Activated naive CD8-positive, alpha-beta T cell (primary cell): ENCODE results near the gene MPI.

Experiments
- H3K27ac Mint-ChIP-seq: one replicate; pipeline ENCODE4 v1.8.0; 2021; ENCODE audit warnings: mixed read lengths
- H3K27me3 Mint-ChIP-seq: one replicate; pipeline ENCODE4 v1.8.0; 2021; ENCODE audit warnings: mixed read lengths
- H3K36me3 Mint-ChIP-seq: one replicate; pipeline ENCODE4 v1.8.0; 2021; ENCODE audit warnings: mixed read lengths
- H3K4me1 Mint-ChIP-seq: one replicate; pipeline ENCODE4 v1.8.0; 2021; ENCODE audit warnings: low read depth, mixed read lengths
- H3K4me3 Mint-ChIP-seq: one replicate; pipeline ENCODE4 v1.8.0; 2021; ENCODE audit warnings: mild to moderate bottlenecking, mixed read lengths
- H3K9me3 Mint-ChIP-seq: one replicate; pipeline ENCODE4 v1.8.0; 2021; ENCODE audit warnings: low read depth, mixed read lengths

MPI gene

DNA sequence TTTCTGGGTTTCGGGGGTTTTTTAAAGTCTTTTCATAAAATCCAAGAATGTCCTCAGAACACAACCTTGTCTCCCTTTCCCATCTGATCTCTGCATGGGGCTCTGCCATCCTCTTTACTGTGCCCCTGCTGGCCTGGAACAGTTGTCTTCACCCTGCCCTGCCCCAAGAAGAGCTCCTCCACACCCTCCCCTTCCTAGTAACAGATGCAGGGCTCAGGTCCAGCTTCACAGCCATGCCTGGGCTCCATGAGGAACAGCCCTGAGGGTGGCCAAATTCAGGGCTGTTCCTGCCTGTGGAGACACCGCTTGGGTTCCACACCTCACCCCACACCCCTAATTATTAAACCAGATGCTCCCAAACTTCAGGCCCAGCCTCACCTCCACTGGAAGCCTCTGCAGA, 34.0 kb upstream of the MPI start:
- H3K36me3 Mint-ChIP-seq = no peaks in the 10 kb centered on the region
- H3K27me3 Mint-ChIP-seq = no peaks in the 10 kb centered on the region
- H3K9me3 Mint-ChIP-seq = no peaks in the 10 kb centered on the region
- H3K27ac Mint-ChIP-seq = peak overlapping the region; percentile 58
- peaks cover 30% of the 10 kb centered on the region for H3K4me1 Mint-ChIP-seq
- H3K4me3 Mint-ChIP-seq = no peak overlapping the region

DNA sequence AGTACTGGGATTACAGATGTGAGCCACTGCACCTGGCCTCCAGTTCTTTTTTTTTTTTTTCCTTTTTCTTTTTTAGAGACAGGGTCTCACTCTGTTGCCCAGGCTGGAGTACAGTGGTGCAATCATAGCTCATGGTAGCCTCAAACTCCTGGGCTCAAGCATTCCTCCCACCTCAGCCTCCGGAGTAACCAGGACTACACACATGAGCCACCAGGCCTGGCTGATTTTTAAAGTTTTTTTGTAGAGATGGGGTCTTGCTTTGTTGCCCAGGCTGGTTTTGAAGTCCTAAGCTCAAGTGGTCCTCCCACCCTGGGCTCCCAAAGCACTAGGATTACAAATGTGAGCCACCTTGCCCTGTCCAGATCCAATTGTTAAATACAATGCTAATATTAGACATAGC, 33.3 kb upstream of the MPI start:
- H3K27me3 Mint-ChIP-seq = no peaks in the 10 kb centered on the region
- no peaks in the 10 kb centered on the region for H3K9me3 Mint-ChIP-seq
- H3K4me3 Mint-ChIP-seq = no peak overlapping the region
- no peaks in the 10 kb centered on the region for H3K36me3 Mint-ChIP-seq
- H3K4me1 Mint-ChIP-seq = peaks cover 34% of the 10 kb centered on the region
- H3K27ac Mint-ChIP-seq = peak overlapping the region; percentile 54

DNA sequence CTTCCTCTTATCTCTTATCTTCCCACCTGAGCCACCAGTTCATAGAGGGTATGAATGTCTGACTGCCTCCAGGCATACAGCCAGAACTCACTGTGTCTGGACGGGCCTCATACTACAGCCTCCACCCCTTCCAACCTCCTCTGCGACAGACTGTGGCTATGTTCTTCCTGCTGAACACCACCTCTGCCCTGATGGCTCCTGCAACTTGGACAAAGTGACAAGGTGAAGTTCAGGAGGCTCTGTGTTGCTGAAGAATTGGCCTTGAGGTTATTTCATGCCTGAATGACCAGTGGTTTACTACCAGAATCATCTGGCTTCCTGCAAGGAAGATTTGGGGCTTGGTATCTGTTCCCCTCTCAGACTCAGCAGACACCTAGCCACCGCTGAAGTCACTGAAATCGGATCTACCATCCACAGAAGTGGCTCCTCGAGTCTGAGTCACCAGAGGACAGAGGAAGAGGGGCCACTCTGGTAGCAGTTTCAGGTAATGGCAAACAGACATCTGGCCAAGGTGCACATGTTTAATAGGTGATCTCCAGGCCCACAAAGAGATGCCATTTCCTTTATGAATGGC, 32.7 kb upstream of the MPI start:
- Mint-ChIP-seq H3K4me1 (peaks cover 34% of the 10 kb centered on the region), H3K4me3 (no peak overlapping the region)

DNA sequence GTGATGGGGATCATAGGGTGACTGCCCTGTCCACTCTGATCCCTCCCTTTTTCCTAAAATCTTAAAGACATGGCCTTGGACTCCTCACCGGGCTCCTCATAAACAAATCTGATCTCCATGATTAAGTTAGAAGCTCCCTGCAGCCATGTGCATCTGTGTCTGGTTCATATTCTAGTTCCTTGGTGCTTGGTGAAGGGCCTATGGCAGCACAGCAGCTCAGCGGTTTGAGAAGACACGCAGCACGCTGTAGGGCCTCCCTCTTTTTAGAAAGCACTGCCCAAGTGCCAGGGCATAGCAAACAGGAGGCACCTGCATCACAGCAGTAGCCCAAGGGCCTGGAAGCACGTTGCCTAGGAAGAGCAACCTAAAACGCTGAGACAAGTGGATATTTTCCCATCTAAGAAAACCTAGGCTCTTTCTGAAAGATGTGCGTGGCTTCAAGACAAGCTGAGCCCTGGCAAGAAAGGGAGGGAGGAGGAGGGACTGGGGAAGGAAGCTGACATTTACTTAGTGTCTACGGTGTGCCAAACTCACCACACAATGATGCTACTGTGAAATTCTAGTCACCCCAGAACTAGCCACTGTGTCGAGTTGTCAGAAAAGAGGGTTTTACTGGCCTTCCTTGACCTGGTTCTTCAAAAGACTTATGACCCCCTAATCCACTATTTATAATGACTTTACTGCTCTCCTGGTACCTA, 32.0 kb upstream of the MPI start:
- Mint-ChIP-seq H3K36me3 (no peaks in the 10 kb centered on the region), H3K4me1 (peaks cover 36% of the 10 kb centered on the region), H3K27me3 (no peaks in the 10 kb centered on the region), H3K4me3 (no peak overlapping the region), H3K9me3 (no peaks in the 10 kb centered on the region), H3K27ac (peak overlapping the region; percentile 92)

More for the DNA sequence above, 32.7 kb upstream of the MPI start:
- no peaks in the 10 kb centered on the region for H3K36me3 Mint-ChIP-seq
- no peaks in the 10 kb centered on the region for H3K9me3 Mint-ChIP-seq
- no peaks in the 10 kb centered on the region for H3K27me3 Mint-ChIP-seq
- peak overlapping the region; percentile 92 for H3K27ac Mint-ChIP-seq

DNA sequence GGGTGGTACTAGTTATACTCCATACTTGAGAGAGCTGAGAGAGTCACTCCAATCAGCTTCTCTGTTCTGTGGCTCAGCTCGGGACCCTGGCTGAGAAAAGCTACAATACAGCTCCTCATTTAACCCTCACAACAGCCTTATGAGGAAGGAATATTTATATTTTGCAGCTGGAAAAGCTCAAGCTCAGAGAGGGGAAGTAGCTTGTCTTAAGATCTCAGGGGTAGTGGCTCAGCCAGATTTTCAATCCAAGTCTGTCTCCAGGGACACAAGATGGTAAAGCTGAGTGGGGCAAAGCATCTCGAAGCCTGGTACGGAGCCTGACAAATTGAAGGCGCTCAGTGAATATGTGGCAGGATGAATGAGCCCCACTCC, 31.5 kb upstream of the MPI start:
- Mint-ChIP-seq H3K27ac (peak overlapping the region; percentile 92), H3K4me3 (no peak overlapping the region), H3K4me1 (peaks cover 36% of the 10 kb centered on the region), H3K27me3 (no peaks in the 10 kb centered on the region), H3K36me3 (no peaks in the 10 kb centered on the region), H3K9me3 (no peaks in the 10 kb centered on the region)

DNA sequence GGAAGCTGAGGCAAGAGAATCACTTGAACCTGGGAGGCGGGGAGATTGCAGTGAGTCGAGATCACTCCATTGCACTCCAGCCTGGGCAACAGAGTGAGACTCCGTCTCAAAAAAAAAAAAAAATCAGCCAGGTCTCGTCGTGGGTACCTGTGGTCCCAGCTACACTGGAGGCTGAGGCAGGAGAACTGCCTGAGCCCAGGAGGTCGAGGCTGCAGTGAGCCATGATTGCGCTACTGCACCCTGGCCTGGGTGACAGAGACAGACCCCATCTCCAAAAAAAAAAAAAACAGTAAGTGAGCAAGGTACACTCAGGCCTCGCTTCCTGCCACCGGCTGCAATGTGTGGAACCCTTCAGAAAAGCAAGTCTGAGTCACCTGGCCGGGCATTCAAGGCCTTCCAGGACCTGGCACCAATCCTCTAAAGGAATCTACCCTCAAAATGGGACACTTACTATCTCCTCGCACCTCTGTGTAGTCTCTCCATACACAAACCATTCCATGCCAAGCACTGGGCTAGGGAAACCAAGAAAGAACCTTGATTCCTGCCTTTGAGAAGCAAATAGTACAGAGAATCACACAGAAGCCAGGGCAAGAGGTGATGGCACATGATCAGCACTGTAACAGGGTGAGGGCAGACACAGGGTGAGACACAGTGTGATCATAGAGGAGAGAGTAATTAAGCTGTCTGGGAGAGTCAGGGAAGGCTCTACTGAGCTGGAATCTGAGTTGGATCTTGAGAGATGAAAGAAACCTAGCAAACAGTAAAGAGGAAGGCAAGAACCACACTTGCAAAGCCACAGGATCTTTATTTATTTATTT, 26.4 kb upstream of the MPI start:
- no peaks in the 10 kb centered on the region for H3K9me3 Mint-ChIP-seq
- H3K36me3 Mint-ChIP-seq = peaks cover 5% of the 10 kb centered on the region
- H3K4me1 Mint-ChIP-seq = peaks cover 60% of the 10 kb centered on the region
- H3K27ac Mint-ChIP-seq = peak overlapping the region; percentile 77
- no peaks in the 10 kb centered on the region for H3K27me3 Mint-ChIP-seq
- peak overlapping the region; percentile 27 for H3K4me3 Mint-ChIP-seq

DNA sequence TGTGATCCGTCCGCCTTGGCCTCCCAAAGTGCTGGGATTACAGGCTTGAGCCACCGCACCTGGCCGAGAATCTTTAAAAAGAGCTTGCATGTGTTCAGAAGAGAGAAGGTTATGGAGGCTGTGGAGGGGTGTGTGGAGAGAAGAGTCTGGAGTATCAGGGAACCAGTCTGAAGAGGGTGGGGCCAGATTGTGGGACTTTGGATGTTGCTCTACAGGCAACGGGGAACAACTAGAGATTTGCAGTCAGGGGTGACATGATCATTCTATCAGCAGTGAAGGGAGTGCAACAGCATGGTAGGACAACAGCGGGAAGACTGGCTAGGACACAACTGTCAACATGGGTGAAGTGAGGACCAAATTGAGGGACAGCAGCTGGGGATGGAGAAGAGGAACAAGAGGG, 25.5 kb upstream of the MPI start:
- Mint-ChIP-seq H3K36me3 (peaks cover 5% of the 10 kb centered on the region), H3K9me3 (no peaks in the 10 kb centered on the region), H3K4me1 (peaks cover 61% of the 10 kb centered on the region), H3K4me3 (no peak overlapping the region), H3K27ac (peak overlapping the region; percentile 70), H3K27me3 (no peaks in the 10 kb centered on the region)

DNA sequence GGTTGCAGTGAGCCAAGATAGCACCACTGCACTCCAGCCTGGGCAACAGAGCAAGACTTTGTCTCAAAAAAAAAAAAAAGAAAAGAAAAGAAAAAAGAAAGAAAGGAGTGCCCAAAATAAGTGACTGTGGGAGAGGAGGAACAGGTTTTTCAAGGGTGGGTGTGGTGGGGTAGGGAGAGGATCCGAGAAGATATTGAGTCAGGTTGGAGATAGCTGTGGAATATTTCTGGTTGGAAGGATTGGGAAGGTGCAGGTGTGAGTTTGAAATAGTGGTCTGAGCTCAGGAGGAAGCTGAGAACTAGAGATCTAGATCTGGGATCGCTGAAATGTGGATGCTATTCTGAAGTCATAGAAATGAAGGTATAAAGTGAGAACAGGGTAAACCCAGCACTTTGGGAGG, 24.5 kb upstream of the MPI start:
- Mint-ChIP-seq H3K4me3 (no peak overlapping the region), H3K9me3 (no peaks in the 10 kb centered on the region), H3K36me3 (peaks cover 8% of the 10 kb centered on the region), H3K4me1 (peaks cover 67% of the 10 kb centered on the region), H3K27me3 (no peaks in the 10 kb centered on the region), H3K27ac (peak overlapping the region; percentile 43)

DNA sequence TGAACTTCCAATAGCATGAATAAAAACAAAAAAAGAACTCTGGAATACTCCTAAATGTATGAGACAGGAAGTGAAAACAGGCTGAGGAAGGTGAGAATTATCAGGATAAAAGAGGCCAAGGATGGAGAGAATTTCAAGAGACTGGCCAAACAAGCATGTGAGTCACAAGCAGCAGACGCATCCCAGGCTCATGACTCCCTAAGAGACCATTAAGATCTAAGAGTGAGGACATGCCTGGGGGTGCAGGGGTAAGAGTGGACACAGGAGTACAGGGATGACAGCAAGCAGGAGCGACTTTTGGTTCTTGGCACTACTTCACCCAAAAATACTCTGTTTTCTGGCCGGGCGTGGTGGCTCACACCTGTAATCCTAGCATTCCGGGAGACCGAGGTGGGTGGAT, 23.8 kb upstream of the MPI start:
- H3K27ac Mint-ChIP-seq = peak overlapping the region; percentile 83
- no peaks in the 10 kb centered on the region for H3K27me3 Mint-ChIP-seq
- peaks cover 74% of the 10 kb centered on the region for H3K4me1 Mint-ChIP-seq
- no peaks in the 10 kb centered on the region for H3K9me3 Mint-ChIP-seq
- H3K36me3 Mint-ChIP-seq = peaks cover 8% of the 10 kb centered on the region
- peak overlapping the region; percentile 44 for H3K4me3 Mint-ChIP-seq

DNA sequence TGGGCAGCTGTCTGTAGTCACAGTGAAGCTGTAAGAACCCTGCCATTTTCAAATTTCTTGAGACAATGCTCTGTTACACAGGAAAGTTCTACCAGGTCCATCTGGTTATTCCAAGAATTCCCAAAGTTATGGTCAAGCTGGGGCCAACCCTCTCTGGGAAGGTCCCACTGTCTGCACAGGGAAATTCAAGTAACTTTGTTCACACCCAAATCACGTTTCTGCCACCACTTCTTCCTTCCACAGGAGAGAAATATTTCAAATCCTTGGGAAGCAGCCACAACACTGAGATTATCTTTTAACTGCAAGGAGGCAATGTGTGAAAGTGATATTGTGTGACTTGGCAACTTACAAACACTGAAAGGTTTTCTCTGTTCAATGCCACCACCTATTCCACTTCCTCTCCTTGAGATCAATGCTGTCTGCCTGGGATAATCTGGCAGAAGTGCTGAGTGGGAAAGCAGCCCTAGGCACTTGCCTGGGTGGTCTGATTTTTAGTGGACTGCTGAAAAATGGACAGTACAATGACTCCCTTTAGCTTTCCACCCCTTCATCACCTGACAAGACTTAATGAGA, 22.3 kb upstream of the MPI start:
- peak overlapping the region; percentile 93 for H3K27ac Mint-ChIP-seq
- H3K36me3 Mint-ChIP-seq = peaks cover 9% of the 10 kb centered on the region
- H3K4me1 Mint-ChIP-seq = peaks cover 79% of the 10 kb centered on the region
- H3K9me3 Mint-ChIP-seq = no peaks in the 10 kb centered on the region
- peak overlapping the region; percentile 82 for H3K4me3 Mint-ChIP-seq
- no peaks in the 10 kb centered on the region for H3K27me3 Mint-ChIP-seq

DNA sequence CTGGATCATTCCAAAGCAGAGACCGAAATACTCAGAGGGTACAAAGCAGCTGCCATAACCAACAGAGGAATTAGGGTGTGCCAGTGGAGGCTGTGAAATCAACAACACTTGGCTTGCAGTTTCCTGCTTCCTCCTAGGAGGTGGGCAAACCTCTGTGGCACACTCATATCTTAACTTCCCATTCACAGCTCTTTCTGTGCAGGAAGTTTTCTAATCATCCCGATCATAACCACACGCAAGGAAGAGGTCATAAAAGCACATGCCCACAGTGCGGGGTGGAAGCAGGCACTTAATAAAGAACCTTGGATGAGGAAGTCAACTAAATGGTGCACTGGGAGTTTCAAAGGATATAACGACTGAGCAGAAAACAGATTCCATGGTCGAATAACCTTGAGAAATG, 21.8 kb upstream of the MPI start:
- peak overlapping the region; percentile 82 for H3K4me3 Mint-ChIP-seq
- peak overlapping the region; percentile 93 for H3K27ac Mint-ChIP-seq
- H3K36me3 Mint-ChIP-seq = peaks cover 11% of the 10 kb centered on the region
- no peaks in the 10 kb centered on the region for H3K9me3 Mint-ChIP-seq
- peaks cover 83% of the 10 kb centered on the region for H3K4me1 Mint-ChIP-seq
- H3K27me3 Mint-ChIP-seq = no peaks in the 10 kb centered on the region

DNA sequence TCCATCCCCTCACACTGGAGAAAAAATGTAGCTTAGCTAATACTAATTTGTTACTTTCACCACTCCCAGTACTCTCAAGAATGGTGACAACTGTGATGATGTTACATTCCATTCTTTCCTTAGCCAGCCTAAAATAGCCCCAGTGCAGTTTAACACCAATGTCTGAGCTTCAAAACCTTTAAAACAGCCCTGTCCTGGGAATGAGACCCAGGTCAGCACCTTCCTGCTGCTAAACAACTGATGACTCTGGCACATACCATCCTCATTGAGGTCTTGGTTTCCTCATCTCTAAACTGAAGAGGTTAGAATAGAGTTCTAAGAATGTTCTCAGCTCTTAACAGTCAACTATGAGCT, 20.5 kb upstream of the MPI start:
- peaks cover 11% of the 10 kb centered on the region for H3K36me3 Mint-ChIP-seq
- peaks cover 80% of the 10 kb centered on the region for H3K4me1 Mint-ChIP-seq
- H3K27ac Mint-ChIP-seq = peak overlapping the region; percentile 91
- H3K9me3 Mint-ChIP-seq = no peaks in the 10 kb centered on the region
- peak overlapping the region; percentile 96 for H3K4me3 Mint-ChIP-seq
- no peaks in the 10 kb centered on the region for H3K27me3 Mint-ChIP-seq

DNA sequence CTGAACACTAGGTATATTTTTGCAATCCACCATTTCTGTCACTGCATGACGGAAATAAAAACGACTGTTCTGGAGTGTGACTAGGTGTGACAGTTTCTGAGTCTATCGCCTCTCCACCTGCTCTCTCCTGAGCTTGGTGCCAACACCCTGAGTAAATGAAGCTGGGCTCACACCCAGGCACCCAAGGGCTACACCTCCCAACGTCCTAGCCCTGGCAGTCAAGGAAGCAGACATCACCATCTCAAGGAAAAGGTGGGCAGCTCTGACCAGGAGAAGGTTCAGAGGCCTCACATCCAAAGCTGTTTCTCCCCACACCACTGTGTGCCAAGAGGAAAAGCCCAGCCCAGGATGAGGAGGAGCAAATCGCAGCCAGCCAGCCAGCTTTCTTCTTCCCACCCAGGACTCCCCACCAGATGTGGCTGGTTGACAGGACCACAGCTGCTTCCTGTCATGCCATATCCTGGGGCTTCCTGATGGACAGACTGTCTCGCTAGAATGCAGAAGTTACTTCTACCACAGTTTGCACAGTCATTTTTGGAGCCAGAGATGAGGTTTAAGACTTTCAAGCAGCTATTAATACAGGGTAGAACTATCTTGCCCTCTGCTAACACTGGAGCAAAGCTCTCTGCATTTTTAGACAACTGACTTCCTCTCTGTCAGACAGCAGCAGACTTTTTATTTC, 20.0 kb upstream of the MPI start:
- H3K9me3 Mint-ChIP-seq = no peaks in the 10 kb centered on the region
- peaks cover 11% of the 10 kb centered on the region for H3K36me3 Mint-ChIP-seq
- peak overlapping the region; percentile 96 for H3K4me3 Mint-ChIP-seq
- no peaks in the 10 kb centered on the region for H3K27me3 Mint-ChIP-seq
- H3K4me1 Mint-ChIP-seq = peaks cover 75% of the 10 kb centered on the region
- peak overlapping the region; percentile 91 for H3K27ac Mint-ChIP-seq

DNA sequence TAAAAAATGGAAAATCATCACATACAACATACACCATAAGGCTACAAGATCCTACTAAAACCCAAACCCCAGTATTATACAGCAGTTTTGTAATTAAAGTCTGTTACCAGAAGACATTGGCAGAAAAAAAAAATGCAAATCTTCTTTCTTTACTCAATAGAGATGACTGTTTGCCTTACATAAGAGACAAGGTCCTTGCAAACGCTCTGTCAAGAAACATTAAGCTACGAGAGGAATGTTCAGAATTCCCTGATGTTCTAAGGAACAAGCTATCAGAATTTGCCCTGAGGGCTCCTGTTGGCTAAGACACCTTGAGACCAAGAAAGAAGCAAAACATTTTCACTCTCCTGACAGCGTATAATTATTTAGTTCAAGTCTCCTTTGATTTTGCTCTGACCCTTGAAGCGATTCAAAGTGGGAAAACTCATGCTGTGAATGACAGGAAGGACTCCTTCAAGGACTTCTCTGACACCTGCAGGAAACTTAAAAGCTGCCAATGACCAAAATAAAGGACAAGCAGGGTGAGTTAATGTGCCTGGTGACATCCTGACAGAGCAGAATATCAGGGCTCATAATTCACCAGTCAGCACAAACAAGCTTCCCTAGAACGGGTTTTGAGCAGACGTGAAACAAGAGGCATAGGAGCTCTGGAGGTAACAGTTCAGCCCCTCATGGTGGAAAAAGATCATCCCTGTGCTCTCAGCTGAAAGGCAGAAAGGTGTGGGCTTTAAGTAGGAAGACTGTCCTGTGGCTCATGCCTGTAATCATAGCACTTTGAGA, 19.2 kb upstream of the MPI start:
- H3K4me3 Mint-ChIP-seq = peak overlapping the region; percentile 96
- H3K9me3 Mint-ChIP-seq = no peaks in the 10 kb centered on the region
- peaks cover 11% of the 10 kb centered on the region for H3K36me3 Mint-ChIP-seq
- H3K27ac Mint-ChIP-seq = peak overlapping the region; percentile 91
- H3K4me1 Mint-ChIP-seq = peaks cover 71% of the 10 kb centered on the region
- H3K27me3 Mint-ChIP-seq = no peaks in the 10 kb centered on the region
